ACC112 (cell line): Measurements from ENCODE around the gene GFRAL.

Experiments used
- H2AFZ ChIP-seq: fragments of 200-600 bp; sonication (generic); one replicate; pipeline ENCODE4 v1.6.0; 2017; ENCODE audit warnings: antibody characterized with exemption, low read length; ENCODE audit not compliant: unreplicated experiment
- H3K27ac ChIP-seq: fragments of 200-600 bp; sonication (generic); 2 replicates; pipeline ENCODE4 v1.5.1; 2014; ENCODE audit warnings: low read depth, mild to moderate bottlenecking, antibody characterized with exemption, low read length, moderate library complexity
- H3K27me3 ChIP-seq: fragments of 200-600 bp; sonication (generic); 2 replicates; pipeline ENCODE4 v1.6.1; 2014; ENCODE audit warnings: mild to moderate bottlenecking, antibody characterized with exemption, low read length, moderate library complexity, mixed read lengths; ENCODE audit not compliant: insufficient read depth
- H3K36me3 ChIP-seq: fragments of 200-600 bp; sonication (generic); 2 replicates; pipeline ENCODE4 v1.6.1; 2016; ENCODE audit warnings: mild to moderate bottlenecking, antibody characterized with exemption, low read length, moderate library complexity, mixed read lengths; ENCODE audit not compliant: insufficient read depth
- H3K4me1 ChIP-seq: fragments of 200-600 bp; sonication (generic); one replicate; pipeline ENCODE4 v1.6.1; 2016; ENCODE audit warnings: low read length, mixed read lengths; ENCODE audit not compliant: insufficient read depth, unreplicated experiment, control insufficient read depth
- H3K4me3 ChIP-seq: fragments of 200-600 bp; sonication (generic); 2 replicates; pipeline ENCODE4 v1.5.1; 2014; ENCODE audit warnings: mild to moderate bottlenecking, low read depth, low read length
- H3K79me2 ChIP-seq: fragments of 200-600 bp; sonication (generic); one replicate; pipeline ENCODE4 v1.6.0; 2016; ENCODE audit warnings: low read length; ENCODE audit not compliant: control insufficient read depth, unreplicated experiment, insufficient read depth

GFRAL gene

GRCh38 chr6:55319961-55320695 is 7.1 kb upstream of the GFRAL start:
- Histone ChIP-seq H3K27ac (no peak overlapping the region), H3K27me3 (peaks cover 51% of the 10 kb centered on the region), H3K79me2 (no peaks in the 10 kb centered on the region), H3K4me3 (no peak overlapping the region), H3K4me1 (no peaks in the 10 kb centered on the region), H2AFZ (no peak overlapping the region), H3K36me3 (no peaks in the 10 kb centered on the region)

DNA sequence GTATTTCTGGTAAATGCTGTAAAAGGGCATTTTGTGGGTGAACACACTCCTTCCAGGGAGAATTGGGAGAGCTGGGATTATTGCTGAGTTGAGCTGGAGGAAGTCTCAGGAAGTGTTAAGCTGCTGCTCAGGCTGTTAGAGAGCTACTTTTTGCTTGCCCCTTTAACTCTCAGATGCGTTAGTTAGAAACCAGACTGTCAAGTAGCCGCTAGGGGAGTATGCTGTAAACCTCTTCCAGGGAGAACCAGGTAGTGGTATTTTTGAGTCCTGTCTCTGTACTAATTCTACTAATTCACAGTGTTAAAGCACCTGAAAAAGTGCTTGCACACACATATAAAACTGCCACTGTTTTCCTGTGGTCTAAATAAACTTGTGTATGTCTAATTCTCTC is 6.6 kb upstream of the GFRAL start:
- no peaks in the 10 kb centered on the region for H3K79me2 ChIP-seq
- no peak overlapping the region for H2AFZ ChIP-seq
- no peak overlapping the region for H3K4me3 ChIP-seq
- peaks cover 56% of the 10 kb centered on the region for H3K27me3 ChIP-seq
- H3K27ac ChIP-seq = no peak overlapping the region
- no peaks in the 10 kb centered on the region for H3K4me1 ChIP-seq
- no peaks in the 10 kb centered on the region for H3K36me3 ChIP-seq

DNA sequence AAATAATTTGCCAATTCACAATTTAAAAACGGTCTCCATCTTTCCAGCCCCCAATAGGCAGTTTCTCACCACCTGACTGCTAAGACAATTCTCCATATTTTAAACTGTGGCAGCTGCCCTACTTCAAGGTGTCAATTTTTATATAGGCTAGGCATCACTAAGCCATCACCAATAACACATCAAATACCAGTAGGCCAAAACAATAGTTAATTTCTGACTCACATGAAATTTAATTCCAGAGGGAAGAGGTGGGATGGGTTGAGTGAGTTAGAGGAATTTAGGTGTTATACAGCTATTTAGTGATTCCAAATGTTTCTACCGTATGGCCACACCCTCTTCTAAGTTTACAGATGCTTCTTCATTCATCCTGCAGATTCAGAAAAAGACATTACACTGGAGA is 49.9 kb downstream of the GFRAL start:
- no peaks in the 10 kb centered on the region for H3K36me3 ChIP-seq
- H3K27ac ChIP-seq = no peak overlapping the region
- peaks cover 66% of the 10 kb centered on the region for H3K27me3 ChIP-seq
- H2AFZ ChIP-seq = no peak overlapping the region
- H3K79me2 ChIP-seq = no peaks in the 10 kb centered on the region
- H3K4me1 ChIP-seq = no peaks in the 10 kb centered on the region
- H3K4me3 ChIP-seq = no peak overlapping the region

DNA sequence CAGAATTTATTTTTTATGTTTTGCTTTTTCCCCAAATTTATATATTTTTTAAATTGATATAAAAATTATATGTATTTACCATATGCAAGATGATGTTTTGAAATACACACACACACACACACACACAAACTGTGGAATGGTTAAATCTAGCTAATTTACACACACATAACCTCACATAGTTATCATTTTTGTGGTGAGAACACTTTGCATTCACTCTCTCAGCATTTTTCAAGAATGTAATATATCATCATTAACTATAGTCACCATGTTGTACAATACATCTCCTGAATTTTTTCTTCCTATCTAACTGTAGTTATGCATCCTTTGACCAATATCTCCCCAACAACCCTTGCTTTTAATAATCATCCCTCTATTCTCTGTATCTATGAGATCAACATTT is 52.2 kb downstream of the GFRAL start:
- Histone ChIP-seq H3K27ac (no peak overlapping the region), H3K4me3 (no peak overlapping the region), H3K36me3 (no peaks in the 10 kb centered on the region), H3K79me2 (no peaks in the 10 kb centered on the region), H2AFZ (no peak overlapping the region), H3K4me1 (no peaks in the 10 kb centered on the region), H3K27me3 (peaks cover 60% of the 10 kb centered on the region)

DNA sequence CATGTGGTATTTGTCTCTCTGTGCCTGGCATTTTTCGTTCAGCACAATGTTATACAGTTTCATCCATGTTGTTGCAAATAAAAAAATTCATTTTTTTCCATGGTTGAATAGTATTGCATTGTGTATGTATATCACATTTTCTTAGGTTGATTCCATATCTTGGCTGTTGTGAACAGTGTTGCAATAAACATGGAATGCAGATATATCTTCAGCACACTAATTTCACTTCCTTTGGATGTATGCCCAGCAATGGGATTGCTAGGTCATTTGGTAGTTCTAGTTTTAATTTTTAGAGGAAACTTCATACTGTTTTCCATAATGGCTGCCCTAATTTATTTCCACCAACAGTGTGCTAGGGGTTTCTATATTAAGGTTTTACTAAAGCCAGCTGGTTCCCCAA is 52.6 kb downstream of the GFRAL start:
- no peaks in the 10 kb centered on the region for H3K4me1 ChIP-seq
- no peak overlapping the region for H3K27ac ChIP-seq

GRCh38 chr6:55388211-55388610 is 60.9 kb downstream of the GFRAL start:
- Histone ChIP-seq H3K4me3 (no peak overlapping the region), H2AFZ (no peak overlapping the region), H3K4me1 (no peaks in the 10 kb centered on the region), H3K79me2 (no peaks in the 10 kb centered on the region), H3K27me3 (peaks cover 68% of the 10 kb centered on the region), H3K36me3 (no peaks in the 10 kb centered on the region), H3K27ac (no peak overlapping the region)

More for the DNA sequence above, 52.6 kb downstream of the GFRAL start:
- Histone ChIP-seq H3K36me3 (no peaks in the 10 kb centered on the region), H3K27me3 (peaks cover 61% of the 10 kb centered on the region), H3K4me3 (no peak overlapping the region), H2AFZ (no peak overlapping the region), H3K79me2 (no peaks in the 10 kb centered on the region)

DNA sequence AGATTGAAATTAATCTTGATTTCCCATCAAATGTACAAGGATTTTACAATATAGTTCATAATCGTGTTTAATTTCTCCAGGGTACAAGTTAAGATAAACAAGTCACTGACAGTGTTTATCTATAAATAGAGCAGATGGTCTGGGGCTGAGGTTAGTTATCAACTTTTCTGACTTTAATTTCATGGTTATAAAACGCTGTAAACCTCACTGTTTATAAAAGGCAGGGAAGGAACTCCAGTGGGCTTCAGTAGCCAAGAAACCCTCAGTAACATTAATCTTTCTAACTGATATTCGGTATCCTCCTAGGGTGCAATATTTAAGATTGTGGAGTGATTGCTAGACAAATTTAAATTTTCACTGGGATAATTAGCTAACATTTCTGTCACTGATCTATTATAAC is 68.6 kb downstream of the GFRAL start:
- H2AFZ ChIP-seq = no peak overlapping the region
- peaks cover 31% of the 10 kb centered on the region for H3K27me3 ChIP-seq
- H3K36me3 ChIP-seq = no peaks in the 10 kb centered on the region
- H3K27ac ChIP-seq = no peak overlapping the region
- no peaks in the 10 kb centered on the region for H3K4me1 ChIP-seq
- H3K4me3 ChIP-seq = no peak overlapping the region
- H3K79me2 ChIP-seq = no peaks in the 10 kb centered on the region

- Histone ChIP-seq H3K4me3 (no peak overlapping the region), H3K36me3 (no peaks in the 10 kb centered on the region), H3K79me2 (no peaks in the 10 kb centered on the region), H2AFZ (no peak overlapping the region), H3K27me3 (peaks cover 19% of the 10 kb centered on the region), H3K27ac (no peak overlapping the region), H3K4me1 (no peaks in the 10 kb centered on the region)
Measured at GRCh38 chr6:55397986-55398385, 70.7 kb downstream of the GFRAL start.

- H3K36me3 ChIP-seq = no peaks in the 10 kb centered on the region
- no peak overlapping the region for H3K27ac ChIP-seq
- H3K27me3 ChIP-seq = peaks cover 12% of the 10 kb centered on the region
- H2AFZ ChIP-seq = no peak overlapping the region
- no peaks in the 10 kb centered on the region for H3K4me1 ChIP-seq
- H3K79me2 ChIP-seq = no peaks in the 10 kb centered on the region
- no peak overlapping the region for H3K4me3 ChIP-seq
Measured at GRCh38 chr6:55399351-55399750, 72.1 kb downstream of the GFRAL start.

DNA sequence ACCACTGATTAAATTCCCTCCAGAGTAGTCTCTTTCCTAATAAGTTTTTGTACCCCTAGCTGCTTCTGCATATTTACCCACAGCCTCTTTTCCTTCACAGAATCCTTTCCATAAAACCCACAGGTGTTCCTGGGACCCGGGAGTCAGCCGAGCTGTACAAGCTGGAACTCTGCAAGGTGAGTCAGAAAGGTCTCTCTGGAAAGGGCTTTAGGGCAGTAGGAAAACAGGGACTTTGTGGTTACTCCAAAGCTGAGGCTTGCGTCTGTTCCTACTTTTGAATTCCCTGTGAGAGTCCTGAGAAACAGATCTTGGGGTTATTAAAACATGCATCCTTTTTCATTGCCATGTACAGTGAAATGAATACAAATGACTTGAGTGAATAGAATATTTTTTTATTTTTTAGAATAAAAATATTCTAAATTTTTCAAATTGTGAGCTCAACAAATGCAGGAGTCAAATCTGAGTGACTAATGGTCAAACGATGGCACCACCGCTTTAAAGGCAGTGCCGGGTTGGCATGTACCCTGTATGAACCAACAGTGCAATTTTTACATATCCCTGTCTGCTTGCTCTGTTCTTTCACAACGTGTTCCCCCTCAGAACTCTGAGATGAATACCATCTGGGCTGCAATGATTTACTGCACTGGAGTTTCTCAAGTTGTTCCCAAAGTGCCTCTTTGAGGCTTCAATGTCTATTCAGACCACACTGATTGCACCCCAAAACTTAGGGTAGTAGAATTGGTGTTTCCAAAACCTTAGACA is 78.4 kb downstream of the GFRAL start:
- Histone ChIP-seq H3K4me1 (no peaks in the 10 kb centered on the region), H3K27ac (no peak overlapping the region)

DNA sequence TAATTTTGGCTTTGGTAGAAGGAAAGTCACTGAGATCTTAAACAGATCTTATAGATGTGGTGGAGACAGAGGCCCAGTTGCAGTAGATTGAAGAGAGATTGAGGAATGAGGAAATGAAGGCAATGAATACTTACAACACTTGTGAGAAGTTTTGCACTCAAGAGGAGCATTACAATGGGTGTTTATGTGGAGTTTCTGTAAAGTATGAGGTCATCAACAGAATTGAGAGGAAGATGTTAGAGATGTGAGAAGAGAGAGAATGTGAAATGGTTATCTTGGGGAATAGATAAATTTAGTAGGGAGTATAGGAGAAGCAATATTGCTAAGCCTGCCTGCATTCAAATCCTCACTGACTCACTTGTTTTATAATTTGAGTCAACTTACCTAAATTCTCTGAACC is 83.4 kb downstream of the GFRAL start:
- H3K4me3 ChIP-seq = no peak overlapping the region
- H3K4me1 ChIP-seq = no peaks in the 10 kb centered on the region
- no peaks in the 10 kb centered on the region for H3K36me3 ChIP-seq
- H2AFZ ChIP-seq = no peak overlapping the region
- H3K27me3 ChIP-seq = peaks cover 68% of the 10 kb centered on the region
- no peak overlapping the region for H3K27ac ChIP-seq
- no peaks in the 10 kb centered on the region for H3K79me2 ChIP-seq

More for the DNA sequence above, 78.4 kb downstream of the GFRAL start:
- Histone ChIP-seq H3K27me3 (peaks cover 30% of the 10 kb centered on the region), H3K36me3 (no peaks in the 10 kb centered on the region), H3K79me2 (no peaks in the 10 kb centered on the region), H2AFZ (no peak overlapping the region), H3K4me3 (no peak overlapping the region)
